DMS 273 (cell line): Measurements from ENCODE around the gene RNU1-3.
A peak's percentile ranks its signal among the peaks of the same experiment; 100 is the strongest.
"Not testable (repeated sequence)": the region's sequence is repeated elsewhere in the genome, so short reads cannot be mapped to it uniquely, and the experiment has no call there.

ENCODE experiments used
- DNase-seq: peaks from one replicate; lab custom pipeline; 2025; ENCODE audit not compliant: unreplicated experiment; lab: John Stamatoyannopoulos, UW

Gene RNU1-3

DNA sequence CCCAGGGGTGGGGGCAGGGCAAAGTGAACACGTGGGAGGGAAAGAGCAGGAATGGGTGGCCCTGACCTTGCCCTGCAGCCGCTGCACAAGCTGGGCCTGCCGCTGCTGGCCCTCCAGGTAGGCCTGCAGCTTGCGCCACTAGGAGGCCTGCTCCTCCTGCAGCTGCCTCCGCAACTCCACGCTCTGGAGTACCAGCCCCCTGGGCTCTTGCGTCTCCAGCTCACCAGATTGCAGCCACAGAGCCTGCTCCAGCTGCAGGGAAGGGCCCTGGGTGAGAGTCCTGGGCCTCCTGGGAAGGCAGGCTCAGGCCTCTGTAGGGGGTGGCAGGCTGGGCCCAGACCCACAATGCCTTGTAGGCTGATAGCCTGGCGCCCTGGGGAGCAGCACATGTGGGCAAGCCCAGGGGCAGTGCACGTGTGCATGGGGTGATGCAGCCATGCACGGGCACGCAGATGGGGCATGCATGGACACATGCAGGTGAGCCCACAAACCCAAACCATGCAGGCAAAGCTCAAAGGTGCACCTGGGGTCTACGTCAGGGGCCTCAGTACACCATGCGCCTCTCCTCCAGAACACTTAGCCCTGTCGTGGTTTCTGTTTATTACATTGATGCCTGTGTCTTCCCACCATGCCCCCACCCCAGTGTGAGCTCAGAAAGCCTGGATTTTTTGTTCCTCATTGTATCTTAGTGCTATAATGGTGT, 9.6 kb downstream of the RNU1-3 start:
- not testable (repeated sequence) for DNase-seq

DNA sequence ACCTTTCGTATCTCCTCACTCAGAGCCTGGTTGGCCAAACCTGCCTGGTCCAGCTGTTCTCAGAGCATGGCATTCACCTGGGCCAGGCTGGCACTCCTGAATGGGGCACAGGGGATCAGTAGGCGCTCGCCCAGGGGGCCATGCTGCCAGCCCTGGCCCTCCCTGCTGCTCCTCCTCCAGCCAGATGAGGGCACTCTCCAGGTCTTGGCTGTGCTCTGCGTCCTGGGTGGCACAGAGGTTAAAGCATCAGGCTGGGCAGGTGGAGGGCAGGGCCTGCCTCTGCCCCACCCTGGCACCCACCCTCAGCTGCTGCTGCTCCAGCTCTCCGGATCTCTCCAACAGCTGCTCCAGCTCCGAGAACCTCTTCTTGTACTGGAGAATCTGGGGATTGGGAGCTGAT, 10.2 kb downstream of the RNU1-3 start:
- DNase-seq, result not testable (repeated sequence)

DNA sequence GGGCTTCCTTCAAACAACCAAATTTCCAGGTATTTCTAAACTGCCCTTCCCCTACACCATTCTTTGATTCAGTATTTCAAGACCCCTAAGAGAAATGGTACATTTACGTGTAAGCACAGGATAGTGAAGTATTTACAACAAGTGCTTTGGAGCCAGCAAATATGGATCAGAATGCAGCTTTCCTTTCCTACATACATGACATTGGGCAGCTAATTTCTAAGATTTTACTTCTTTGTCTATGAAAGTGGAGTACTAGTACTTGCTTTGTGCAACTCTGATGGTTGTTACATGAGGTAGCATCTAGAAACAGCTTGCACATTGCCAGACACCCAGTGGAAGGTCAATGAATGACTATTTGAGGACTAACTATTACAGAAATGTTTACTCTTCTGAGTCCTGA, 15.2 kb downstream of the RNU1-3 start:
- not testable (repeated sequence) for DNase-seq

DNA sequence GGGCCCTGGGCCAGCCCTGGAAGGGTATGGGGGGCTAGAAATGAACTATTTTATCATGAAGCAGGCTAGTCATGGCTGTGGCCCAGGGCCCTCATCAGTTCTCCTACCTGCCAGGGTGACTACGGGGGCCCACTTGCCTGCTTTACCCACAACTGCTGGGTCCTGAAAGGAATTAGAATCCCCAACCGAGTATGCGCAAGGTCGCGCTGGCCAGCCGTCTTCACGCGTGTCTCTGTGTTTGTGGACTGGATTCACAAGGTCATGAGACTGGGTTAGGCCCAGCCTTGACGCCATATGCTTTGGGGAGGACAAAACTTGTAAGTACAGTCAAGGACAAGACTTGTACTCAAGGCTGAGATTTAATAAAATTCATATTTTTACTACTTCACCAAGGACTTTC, 16.8 kb downstream of the RNU1-3 start:
- DNase-seq, result not testable (repeated sequence)

DNA sequence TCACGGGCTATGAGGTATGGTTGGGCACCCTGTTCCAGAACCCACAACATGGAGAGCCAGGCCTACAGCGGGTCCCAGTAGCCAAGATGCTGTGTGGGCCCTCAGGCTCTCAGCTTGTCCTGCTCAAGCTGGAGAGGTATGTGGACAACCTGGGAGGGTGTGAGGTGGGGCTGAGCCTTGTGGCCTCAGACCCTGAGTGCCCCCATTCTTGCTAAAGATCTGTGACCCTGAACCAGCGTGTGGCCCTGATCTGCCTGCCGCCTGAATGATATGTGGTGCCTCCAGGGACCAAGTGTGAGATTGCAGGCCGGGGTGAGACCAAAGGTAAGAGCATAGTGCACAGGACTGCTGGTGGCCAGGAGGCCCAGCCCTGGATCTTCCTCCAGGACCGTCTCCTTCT, 17.4 kb downstream of the RNU1-3 start:
- not testable (repeated sequence) for DNase-seq

DNA sequence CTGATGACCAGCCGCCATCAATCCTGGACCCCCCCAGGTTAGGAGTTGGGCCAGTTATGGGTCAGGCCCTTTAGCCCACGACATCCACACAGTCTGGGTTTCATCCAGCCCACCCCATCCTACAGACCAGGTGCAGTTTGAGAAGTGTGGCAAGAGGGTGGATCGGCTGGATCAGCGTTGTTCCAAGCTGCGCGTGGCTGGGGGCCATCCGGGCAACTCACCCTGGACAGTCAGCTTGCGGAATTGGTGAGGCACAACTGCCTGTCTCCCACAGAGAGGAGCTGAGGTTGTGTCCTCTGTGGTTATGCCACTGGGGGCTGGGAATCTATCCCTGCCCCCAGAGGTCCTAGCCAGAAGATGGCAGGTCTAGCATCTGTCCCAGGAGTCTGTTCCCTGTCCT, 18.0 kb downstream of the RNU1-3 start:
- DNase-seq, result not testable (repeated sequence)

DNA sequence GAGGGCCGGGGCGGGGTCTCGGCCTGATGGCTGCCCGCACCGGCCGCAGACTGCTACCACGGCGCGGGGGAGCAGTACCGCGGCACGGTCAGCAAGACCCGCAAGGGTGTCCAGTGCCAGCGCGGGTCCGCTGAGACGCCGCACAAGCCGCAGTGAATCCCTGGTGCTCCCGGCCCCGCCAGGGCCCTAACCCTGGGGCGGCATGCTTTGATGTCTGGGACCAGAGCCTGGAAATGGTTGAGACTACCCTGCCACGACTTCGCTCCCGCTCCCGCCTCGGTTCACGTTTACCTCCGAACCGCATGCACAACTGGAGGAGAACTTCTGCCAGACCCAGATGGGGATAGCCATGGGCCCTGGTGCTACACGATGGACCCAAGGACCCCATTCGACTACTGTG, 18.5 kb downstream of the RNU1-3 start:
- DNase-seq, result not testable (repeated sequence)

DNA sequence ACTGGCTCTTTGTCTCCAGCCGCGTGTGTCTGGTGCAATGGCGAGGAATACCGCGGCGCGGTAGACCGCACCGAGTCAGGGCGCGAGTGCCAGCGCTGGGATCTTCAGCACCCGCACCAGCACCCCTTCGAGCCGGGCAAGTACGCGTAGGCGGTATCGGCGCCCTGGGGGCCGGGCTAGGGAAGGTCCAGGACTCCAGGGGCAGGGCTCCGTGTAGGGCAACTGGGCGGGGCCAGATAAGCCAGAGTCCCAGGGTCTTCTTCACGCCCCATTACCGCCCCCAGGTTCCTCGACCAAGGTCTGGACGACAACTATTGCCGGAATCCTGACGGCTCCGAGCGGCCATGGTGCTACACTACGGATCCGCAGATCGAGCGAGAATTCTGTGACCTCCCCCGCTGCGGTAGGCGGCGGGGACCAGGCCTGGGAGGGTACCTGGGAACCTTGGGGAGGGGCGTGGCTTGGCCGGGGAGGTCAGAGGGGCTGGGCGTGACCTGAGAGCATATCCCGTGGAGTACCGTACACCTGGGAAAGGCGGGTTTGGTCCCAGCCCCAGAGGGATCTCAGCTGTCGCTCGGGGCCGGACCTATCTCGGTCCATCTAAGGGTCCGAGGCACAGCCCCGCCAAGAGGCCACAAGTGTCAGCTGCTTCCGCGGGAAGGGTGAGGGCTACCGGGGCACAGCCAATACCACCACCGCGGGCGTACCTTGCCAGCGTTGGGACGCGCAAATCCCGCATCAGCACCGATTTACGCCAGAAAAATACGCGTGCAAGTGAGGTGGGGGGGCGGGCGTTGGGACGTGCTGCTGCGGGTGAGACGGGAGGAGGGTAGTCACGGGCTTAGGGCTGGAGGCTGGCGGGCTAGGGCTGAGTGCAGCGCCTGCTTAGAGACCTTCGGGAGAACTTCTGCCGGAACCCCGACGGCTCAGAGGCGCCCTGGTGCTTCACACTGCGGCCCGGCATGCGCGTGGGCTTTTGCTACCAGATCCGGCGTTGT, 19.3 kb downstream of the RNU1-3 start:
- not testable (repeated sequence) for DNase-seq

DNA sequence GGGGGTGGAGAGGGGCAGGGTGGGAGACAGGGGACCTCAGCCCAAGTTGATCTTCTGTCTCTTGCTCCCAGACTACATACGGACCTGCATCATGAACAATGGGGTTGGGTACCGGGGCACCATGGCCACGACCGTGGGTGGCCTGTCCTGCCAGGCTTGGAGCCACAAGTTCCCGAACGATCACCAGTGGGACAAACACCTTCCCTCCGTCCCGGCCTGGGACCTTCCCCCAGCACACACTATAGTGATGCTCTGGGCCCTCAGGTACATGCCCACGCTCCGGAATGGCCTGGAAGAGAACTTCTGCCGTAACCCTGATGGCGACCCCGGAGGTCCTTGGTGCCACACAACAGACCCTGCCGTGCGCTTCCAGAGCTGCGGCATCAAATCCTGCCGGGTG, 20.0 kb downstream of the RNU1-3 start:
- DNase-seq, result not testable (repeated sequence)

DNA sequence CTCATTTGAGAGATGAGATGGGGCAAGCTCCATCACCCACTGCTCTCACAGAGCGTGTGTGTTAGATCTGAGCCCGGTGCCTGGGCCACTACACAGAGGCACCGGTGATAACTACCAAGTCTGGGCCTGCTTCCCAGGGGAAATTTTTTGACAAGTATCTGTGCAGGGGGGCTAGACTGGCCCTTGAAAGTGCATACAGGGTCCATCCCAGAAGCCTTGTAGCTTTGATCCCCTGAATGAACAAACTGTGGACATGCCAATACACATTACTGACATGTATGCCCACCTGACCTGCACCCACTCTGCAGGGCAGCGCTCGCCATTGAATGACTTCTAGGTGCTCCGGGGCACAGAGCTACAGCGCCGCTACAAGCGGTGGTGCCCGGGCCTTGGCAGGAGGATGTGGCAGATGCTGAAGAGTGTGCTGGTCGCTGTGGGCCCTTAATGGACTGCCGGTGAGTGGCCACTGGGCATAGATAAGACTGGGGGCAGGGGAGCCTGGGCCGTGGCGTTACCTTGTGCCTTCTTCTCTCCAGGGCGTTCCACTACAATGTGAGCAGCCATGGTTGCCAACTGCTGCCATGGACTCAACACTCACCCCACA, 20.6 kb downstream of the RNU1-3 start:
- not testable (repeated sequence) for DNase-seq

DNA sequence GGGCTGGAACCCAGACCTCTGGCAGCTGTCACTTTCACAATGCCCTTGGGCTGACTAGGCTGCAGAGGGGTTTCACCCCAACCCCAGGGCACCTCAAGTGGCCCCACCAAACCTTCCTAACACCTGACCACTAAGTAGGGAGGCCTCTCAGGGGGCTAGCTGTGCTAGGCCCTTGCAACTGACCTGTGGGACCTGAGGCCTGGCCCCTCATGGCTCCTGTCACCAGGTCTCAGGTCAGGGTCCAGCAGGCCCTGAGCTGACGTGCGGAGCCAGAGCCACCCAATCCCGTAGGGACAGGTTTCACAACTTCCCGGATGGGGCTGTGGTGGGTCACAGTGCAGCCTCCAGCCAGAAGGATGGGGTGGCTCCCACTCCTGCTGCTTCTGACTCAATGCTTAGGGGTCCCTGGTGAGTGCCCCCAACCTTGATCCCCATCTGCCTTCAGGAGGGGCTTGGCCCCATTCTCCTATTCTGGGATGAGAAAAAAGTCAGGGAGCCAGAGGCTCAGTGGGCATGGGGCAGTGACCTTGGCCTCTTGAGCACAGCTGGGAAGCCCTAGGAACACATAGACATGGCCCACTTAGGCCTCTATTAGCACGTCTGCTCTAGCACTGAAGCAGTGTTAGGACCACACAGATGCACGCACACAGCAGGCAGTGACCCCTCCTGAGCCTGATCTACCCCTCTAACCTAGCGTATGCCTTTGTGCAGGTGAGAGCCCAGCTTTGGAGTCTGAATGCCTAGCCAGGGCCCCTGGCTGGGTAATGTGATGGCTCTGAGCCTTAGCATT, 21.3 kb downstream of the RNU1-3 start:
- DNase-seq, result not testable (repeated sequence)

DNA sequence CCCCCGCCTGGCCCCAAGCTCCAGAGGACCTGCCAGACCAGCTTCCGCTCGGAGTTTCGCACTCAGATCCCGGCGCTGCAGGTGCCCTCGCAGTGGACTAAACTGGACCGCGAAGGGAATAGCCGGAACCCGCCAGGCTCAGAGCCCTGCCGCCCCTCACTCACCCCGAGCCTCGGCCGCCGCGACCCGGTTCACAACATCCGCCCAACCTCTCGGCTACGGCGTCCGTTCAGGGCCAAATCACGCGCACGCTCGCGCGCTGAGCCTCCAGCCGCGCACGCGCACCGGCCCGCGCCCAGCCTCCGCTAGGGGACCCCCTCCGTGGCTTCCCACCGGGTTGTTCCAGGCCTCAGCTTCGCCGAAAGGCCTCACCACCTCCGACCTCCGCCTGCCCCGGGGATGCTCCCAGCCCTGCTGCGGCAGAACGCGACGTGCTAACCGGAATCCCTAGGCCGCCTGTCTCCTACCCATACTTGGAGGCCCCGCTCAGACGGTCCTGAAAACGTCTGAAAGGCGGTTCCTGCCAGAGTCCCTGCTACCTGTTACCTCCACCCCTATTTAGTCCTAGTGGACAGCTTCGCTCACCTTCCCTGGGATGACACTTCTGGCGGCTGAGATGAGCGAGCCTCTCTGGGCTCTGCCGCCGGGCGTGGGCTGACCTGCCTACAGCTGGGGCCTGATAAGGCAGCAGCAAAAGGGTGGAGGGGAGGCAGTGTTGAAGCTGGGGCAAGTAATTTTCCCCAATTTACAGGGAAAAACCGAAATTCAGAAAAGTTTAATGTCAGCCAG, 22.1 kb downstream of the RNU1-3 start:
- peak; percentile 100 for DNase-seq

DNA sequence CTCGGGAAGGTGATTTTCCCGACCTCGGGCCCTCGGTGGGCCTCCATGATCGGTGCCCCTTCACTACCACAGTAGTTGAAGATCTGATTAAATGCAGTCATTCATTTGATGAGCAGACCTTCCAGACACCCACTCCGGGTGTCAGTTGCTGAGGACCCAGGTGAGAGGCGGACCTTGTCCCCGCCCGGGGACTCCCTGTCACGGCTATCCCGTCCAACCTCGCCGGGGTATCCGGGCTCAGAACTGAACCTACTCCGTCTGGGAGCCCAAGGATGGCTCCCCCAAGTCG, 22.6 kb downstream of the RNU1-3 start:
- no peak for DNase-seq

DNA sequence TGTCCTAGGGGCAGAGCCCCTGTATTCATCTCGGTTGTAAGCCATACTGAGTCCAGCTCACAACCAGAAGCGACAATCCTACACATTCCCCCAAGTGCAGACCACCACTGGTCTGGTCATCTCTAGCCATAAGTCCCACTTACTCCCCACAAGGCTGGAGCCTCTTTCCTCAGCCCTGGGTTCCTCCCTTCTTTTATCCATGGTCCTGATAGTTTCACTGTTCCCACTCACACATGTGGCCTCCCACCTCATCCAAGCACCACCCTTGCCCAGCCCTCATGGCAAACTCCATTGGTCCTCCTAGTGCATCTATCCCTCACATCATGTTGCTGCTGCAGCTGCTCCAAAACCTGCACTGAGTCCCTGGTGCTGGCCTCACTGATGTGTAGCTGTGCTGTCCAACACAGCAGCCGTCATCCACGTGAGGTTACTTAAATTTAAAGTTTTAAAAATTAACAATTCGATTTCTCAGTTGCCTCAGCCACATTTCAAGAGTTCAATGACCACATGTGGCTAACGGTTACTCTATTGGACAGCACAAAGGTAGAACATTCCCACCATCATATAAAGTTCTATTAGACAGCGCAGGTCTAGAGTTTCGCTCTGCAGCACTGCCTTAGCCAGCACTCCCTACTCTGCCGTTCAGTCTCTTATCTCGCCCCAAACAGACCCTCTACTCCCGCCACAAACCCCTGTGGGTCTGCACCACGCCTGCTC, 23.1 kb downstream of the RNU1-3 start:
- DNase-seq, result peak; percentile 73

DNA sequence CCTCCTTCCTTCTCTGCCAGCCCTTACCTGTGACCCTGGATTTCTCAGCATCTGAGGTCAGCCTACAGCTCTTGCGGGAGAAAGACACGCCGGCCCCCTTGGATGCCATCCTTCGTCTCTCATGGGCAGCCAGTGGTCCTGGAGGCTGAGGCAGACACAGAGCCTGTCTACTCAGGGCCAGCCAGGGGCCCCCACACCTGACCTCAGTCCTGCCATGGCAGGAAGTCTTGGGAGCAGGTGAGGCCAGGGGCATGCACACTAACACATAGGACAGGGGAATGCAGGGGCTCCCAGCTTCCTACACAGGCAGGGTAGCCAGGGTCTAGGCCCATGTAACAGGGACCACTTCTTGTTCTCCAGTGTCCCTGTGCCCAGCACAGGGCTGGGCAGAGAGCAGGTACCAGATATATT, 23.7 kb downstream of the RNU1-3 start:
- DNase-seq, result not testable (repeated sequence)

DNA sequence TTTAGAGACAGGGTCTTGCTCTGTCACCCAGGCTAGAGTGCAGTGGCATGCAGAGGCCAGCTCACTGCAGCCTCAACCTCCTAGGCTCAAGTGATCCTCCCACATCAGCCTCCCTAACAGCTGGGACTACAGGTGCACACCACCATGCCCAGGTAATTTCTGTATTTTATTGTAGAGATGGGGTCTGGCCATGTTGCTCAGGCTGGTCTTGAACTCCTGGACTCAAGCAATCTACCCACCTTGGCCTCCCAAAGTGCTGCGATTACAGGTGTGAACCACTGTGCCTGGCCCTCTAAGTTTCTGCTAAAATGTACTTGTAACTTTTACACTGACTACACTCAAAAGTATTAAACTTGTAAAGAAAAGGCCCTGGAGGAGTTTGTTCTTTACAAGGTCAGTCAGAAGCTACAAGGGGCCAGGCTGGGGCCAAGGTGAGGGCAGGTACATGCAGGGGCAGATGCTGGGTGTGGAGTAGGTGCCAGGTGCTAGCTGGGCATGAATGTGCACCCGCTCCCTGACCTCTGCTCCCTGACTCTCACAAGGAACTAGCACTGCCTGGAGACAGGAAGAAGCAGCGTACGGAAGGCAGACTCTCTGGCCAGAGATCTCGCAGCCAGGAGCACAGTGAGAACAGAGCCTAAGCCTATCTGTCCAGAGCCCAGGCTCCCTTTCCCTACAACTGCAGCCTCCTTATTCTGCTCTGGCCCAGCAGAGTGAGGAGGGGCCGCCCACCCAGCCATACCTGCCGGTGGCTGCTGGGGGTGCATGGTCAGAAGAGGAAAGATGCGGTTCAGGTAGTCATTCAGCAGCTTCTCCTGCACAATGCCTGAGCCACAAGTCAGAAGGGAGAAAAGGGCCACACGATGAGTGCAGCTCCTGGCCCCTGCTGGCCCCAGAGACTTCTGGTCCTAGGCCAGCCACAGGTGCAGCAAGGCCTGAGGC, 24.5 kb downstream of the RNU1-3 start:
- not testable (repeated sequence) for DNase-seq

DNA sequence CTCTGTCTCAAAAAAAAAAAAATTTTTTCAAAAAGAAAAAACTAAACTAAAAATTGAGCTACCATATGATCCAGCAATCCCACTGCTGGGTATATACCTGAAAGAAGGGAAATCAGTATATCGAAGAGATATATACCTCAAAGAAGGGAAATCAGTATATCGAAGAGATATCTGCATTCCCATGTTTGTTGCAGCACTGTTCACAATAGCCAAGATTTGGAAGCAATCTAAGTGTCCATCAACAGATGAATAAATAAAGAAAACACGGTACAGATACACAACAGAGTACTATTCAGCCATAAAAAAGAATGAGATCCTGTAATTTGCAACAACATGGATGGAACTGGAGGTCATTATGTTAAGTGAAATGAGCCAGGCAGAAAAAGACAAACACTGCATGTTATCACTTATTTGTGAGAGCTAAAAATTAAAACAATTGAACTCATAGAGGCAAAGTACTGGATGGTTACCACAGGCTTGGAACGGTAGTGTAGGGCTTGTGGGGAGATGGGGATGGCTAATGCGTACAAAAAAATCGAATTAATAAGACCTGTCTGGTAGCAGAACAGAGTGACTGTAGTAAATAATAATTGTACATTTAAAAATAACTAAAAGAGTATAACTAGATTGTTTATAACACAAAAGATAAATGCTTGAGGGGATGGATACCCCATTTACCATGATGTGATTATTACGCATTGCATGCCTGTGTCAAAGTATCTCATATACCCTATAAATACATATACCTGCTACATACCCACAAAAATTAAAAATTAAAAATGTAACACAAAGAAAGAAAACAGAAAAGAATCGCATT, 25.4 kb downstream of the RNU1-3 start:
- DNase-seq, result not testable (repeated sequence)
